Liver (tissue), 1 donor: Measurements from ENCODE around the gene TBC1D7.

Experiments
- YY1 ChIP-seq: IDR thresholded peaks from 2 replicates; pipeline ENCODE4 v1.6.1; 2016; ENCODE audit warnings: antibody characterized with exemption, mild to moderate bottlenecking
- ZBTB33 ChIP-seq: IDR thresholded peaks from 2 replicates; pipeline ENCODE4 v1.6.1; 2016; ENCODE audit warnings: antibody characterized with exemption

- TF ChIP-seq YY1 (no peak), ZBTB33 (no peak)
Measured at GRCh38 chr6:13303668-13304017, 24.7 kb downstream of the TBC1D7 start.
